Neural crest cell (in vitro differentiated cells): ENCODE results near the gene ZDHHC18. TPM values are rescaled to one million over a fixed set of nuclear protein-coding genes. Genes with fewer than 3 reads are reported as not detected.

Experiments
- DNase-seq: peaks from one replicate; pipeline ENCODE4 v3.0.0; 2021; ENCODE audit warnings: low read depth, mixed read lengths, low spot score
- H3K27ac Mint-ChIP-seq: one replicate; pipeline ENCODE4 v1.8.0; 2021; ENCODE audit warnings: mild to moderate bottlenecking, mixed read lengths; ENCODE audit not compliant: unreplicated experiment
- H3K27me3 Mint-ChIP-seq: 2 replicates; pipeline ENCODE4 v1.8.0; 2021; ENCODE audit warnings: low read depth, mild to moderate bottlenecking, mixed read lengths
- H3K36me3 Mint-ChIP-seq: 2 replicates; pipeline ENCODE4 v1.8.0; 2021; ENCODE audit warnings: low read depth, mild to moderate bottlenecking, mixed read lengths
- H3K4me1 Mint-ChIP-seq: 2 replicates; pipeline ENCODE4 v1.8.0; 2021; ENCODE audit warnings: mixed read lengths
- H3K4me3 Mint-ChIP-seq: one replicate; pipeline ENCODE4 v1.8.0; 2021; ENCODE audit warnings: mild to moderate bottlenecking, mixed read lengths
- H3K9me3 Mint-ChIP-seq: 2 replicates; pipeline ENCODE4 v1.8.0; 2021; ENCODE audit warnings: mixed read lengths
- CTCF ChIP-seq: fragments of 200-600 bp; sonication (generic); conservative IDR thresholded peaks from 2 replicates; pipeline ENCODE4 v1.5.0; 2021; ENCODE audit warnings: antibody characterized with exemption, mild to moderate bottlenecking
- total RNA-seq: library from RNA; stranded (reverse); gene quantifications from 2 replicates; pipeline ENCODE4 v1.2.1, GENCODE V29; 2021

Gene ZDHHC18
- total RNA-seq, 1 donor from 2014 or later = 44.3 TPM

DNA sequence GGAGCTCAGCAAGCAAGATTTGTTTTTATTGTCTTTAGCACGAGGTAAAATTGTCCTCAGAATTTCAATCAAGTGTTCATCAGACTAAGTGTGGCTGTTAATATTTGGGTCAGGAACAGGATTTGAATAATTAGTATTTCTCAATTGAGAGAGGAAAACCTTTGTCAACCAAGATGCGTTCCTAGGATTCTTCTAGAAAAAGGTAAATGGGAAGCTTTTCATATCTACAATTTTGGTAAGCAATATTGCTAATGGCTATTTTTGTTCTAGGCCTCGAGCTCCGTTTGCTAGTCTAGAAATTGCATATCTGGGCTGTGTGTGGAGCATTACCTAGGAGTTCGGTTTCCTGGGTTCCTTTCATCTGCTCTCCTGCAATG lies 42.9 kb upstream of the ZDHHC18 start:
- peaks cover 62% of the 10 kb centered on the region for H3K4me1 Mint-ChIP-seq
- H3K36me3 Mint-ChIP-seq = peaks cover 22% of the 10 kb centered on the region
- H3K4me3 Mint-ChIP-seq = peak overlapping the region; percentile 76
- no peak for DNase-seq
- TF ChIP-seq CTCF = no peak
- peak overlapping the region; percentile 68 for H3K27ac Mint-ChIP-seq
- H3K27me3 Mint-ChIP-seq = peaks cover 12% of the 10 kb centered on the region
- H3K9me3 Mint-ChIP-seq = no peaks in the 10 kb centered on the region

GRCh38 chr1:26784023-26784871 lies 42.2 kb upstream of the ZDHHC18 start:
- no peaks in the 10 kb centered on the region for H3K9me3 Mint-ChIP-seq
- peaks cover 16% of the 10 kb centered on the region for H3K36me3 Mint-ChIP-seq
- H3K27ac Mint-ChIP-seq = peak overlapping the region; percentile 68
- peaks cover 68% of the 10 kb centered on the region for H3K4me1 Mint-ChIP-seq
- no peak for DNase-seq
- no peak for TF ChIP-seq CTCF
- H3K27me3 Mint-ChIP-seq = peaks cover 14% of the 10 kb centered on the region
- peak overlapping the region; percentile 76 for H3K4me3 Mint-ChIP-seq

DNA sequence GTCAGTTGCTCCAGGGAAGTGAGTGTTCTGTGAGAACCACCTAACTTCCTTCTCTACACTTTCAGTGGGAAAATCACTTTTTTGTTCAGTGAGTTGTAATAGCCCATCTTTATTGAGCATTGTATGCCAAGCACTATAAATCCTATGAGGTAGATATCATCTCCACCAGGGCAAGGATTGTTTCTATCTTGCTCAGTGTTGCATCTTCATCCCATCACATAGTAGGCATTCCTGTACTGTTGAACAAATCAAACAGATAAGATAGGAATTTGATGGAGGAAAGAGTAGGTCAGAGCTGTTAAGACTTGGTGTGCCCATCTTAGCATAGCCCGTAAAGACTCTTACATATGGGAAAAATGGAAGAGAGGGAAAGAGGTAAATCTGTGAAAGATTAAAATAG lies 41.6 kb upstream of the ZDHHC18 start:
- peaks cover 70% of the 10 kb centered on the region for H3K4me1 Mint-ChIP-seq
- H3K4me3 Mint-ChIP-seq = peak overlapping the region; percentile 76
- peaks cover 11% of the 10 kb centered on the region for H3K36me3 Mint-ChIP-seq
- H3K27ac Mint-ChIP-seq = no peak overlapping the region
- TF ChIP-seq CTCF = no peak
- DNase-seq = no peak
- H3K9me3 Mint-ChIP-seq = no peaks in the 10 kb centered on the region
- H3K27me3 Mint-ChIP-seq = peaks cover 14% of the 10 kb centered on the region

DNA sequence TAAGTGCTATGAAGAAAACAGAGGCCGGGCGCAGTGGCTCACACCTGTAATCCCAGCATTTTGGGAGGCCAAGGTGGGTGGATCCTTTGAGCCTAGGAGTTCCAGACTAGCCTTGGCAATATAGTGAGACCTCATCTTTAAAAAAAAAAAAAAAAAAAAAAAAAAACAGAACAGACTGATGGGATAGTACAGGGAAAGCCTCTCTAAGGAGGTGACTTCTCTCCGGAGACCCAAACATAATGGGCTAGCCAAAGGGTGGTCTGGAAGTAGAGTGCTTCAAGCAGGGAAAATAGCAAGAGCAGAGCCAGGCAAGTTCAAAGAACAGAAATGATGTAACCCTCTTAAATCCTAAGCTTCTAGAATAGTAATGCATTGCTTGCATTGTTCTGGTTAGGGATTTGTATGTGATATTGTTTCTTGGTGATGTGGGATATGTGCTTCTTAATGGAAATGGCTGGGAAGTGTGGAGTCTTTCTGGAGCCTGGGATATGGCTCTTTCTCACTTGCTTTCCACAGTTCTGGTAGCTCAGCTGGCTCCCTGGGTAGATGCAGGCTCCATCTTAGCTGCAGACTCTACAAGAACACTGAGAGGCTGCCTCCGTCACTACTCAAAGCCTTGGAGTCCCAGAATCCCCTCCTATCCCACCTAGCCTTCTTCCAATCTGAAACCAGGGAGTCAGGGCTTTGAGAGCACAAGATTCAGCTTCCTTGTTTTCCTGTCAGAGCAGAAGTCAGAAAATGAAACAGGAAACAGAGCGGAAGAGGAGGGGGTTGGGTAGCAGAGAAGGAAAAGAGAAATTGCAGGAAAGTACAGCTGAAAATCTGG lies 40.7 kb upstream of the ZDHHC18 start:
- peaks cover 11% of the 10 kb centered on the region for H3K36me3 Mint-ChIP-seq
- no peak for TF ChIP-seq CTCF
- H3K9me3 Mint-ChIP-seq = no peaks in the 10 kb centered on the region
- H3K4me3 Mint-ChIP-seq = peak overlapping the region; percentile 97
- peaks cover 14% of the 10 kb centered on the region for H3K27me3 Mint-ChIP-seq
- H3K27ac Mint-ChIP-seq = peak overlapping the region; percentile 99
- peaks cover 70% of the 10 kb centered on the region for H3K4me1 Mint-ChIP-seq
- no peak for DNase-seq

GRCh38 chr1:26786437-26787380 lies 39.8 kb upstream of the ZDHHC18 start:
- H3K9me3 Mint-ChIP-seq = no peaks in the 10 kb centered on the region
- no peak for TF ChIP-seq CTCF
- H3K4me3 Mint-ChIP-seq = peak overlapping the region; percentile 97
- peaks cover 66% of the 10 kb centered on the region for H3K4me1 Mint-ChIP-seq
- H3K27me3 Mint-ChIP-seq = peaks cover 14% of the 10 kb centered on the region
- H3K27ac Mint-ChIP-seq = peak overlapping the region; percentile 99
- peaks cover 6% of the 10 kb centered on the region for H3K36me3 Mint-ChIP-seq
- DNase-seq = peak; percentile 32
